GM08714 (cell line): ENCODE data around the gene VWDE.

Source experiments
- H3K4me3 ChIP-seq: fragments of 200-500 bp; sonication (Bioruptor generic); 2 replicates; pipeline ENCODE4 v1.5.1; 2014; ENCODE audit warnings: mild to moderate bottlenecking, low read length, inconsistent platforms
- ZNF274 ChIP-seq: IDR thresholded peaks from 2 replicates; pipeline ENCODE4 v1.6.1; 2012; ENCODE audit warnings: mild to moderate bottlenecking, low read depth, low read length

Gene VWDE

GRCh38 chr7:12300415-12300814, 103.2 kb downstream of the VWDE start:
- no peak for TF ChIP-seq ZNF274

GRCh38 chr7:12299367-12299766, 104.3 kb downstream of the VWDE start:
- no peak for TF ChIP-seq ZNF274
- H3K4me3 ChIP-seq, result no peak overlapping the region

More at GRCh38 chr7:12300415-12300814, 103.2 kb downstream of the VWDE start:
- H3K4me3 ChIP-seq, result no peak overlapping the region

GRCh38 chr7:12297283-12298108, 106.2 kb downstream of the VWDE start:
- TF ChIP-seq ZNF274, result no peak
- H3K4me3 ChIP-seq, result no peak overlapping the region

GRCh38 chr7:12296051-12296570, 107.6 kb downstream of the VWDE start:
- TF ChIP-seq ZNF274, result no peak
- H3K4me3 ChIP-seq, result no peak overlapping the region

- TF ChIP-seq ZNF274, result no peak
- H3K4me3 ChIP-seq, result no peak overlapping the region
Observed at GRCh38 chr7:12294701-12295100, 109.0 kb downstream of the VWDE start.

- H3K4me3 ChIP-seq, result no peak overlapping the region
- TF ChIP-seq ZNF274, result no peak
Observed at GRCh38 chr7:12291870-12292269, 111.8 kb downstream of the VWDE start.

- H3K4me3 ChIP-seq, result no peak overlapping the region
- TF ChIP-seq ZNF274, result no peak
Observed at GRCh38 chr7:12290761-12291160, 112.9 kb downstream of the VWDE start.

GRCh38 chr7:12289996-12290395, 113.7 kb downstream of the VWDE start:
- TF ChIP-seq ZNF274, result no peak

GRCh38 chr7:12287901-12288300, 115.8 kb downstream of the VWDE start:
- no peak overlapping the region for H3K4me3 ChIP-seq
- TF ChIP-seq ZNF274, result no peak

More at GRCh38 chr7:12289996-12290395, 113.7 kb downstream of the VWDE start:
- H3K4me3 ChIP-seq, result no peak overlapping the region

- TF ChIP-seq ZNF274, result no peak
- H3K4me3 ChIP-seq, result no peak overlapping the region
Observed at GRCh38 chr7:12281038-12281437, 122.6 kb downstream of the VWDE start.
